Subcutaneous abdominal adipose tissue (tissue), 5 donors: ENCODE results near the gene FKBP9.
A peak's percentile ranks its signal among the peaks of the same experiment; 100 is the strongest.
"Not testable (repeated sequence)": the region's sequence is repeated elsewhere in the genome, so short reads cannot be mapped to it uniquely, and the experiment has no call there.

Experiments used
- H3K27ac ChIP-seq: one replicate; pipeline ENCODE4 v1.7.0; 2013; ENCODE audit warnings: low read depth, mild to moderate bottlenecking, inconsistent platforms, low read length, moderate library complexity
- H3K27me3 ChIP-seq, 5 donors: one replicate each; pipeline ENCODE4 v1.7.0; 2013; ENCODE audit warnings: low read length in 5 of 5, inconsistent platforms in 1 of 5; ENCODE audit not compliant: control insufficient read depth in 5 of 5, insufficient read depth in 4 of 5
- H3K36me3 ChIP-seq, 5 donors: one replicate each; pipeline ENCODE4 v1.7.0; 2013; ENCODE audit warnings: low read length in 5 of 5; ENCODE audit not compliant: control insufficient read depth in 5 of 5, insufficient read depth in 5 of 5
- H3K4me1 ChIP-seq, 5 donors: one replicate each; pipeline ENCODE4 v1.7.0; 2013; ENCODE audit warnings: low read length in 5 of 5, mild to moderate bottlenecking in 3 of 5, moderate library complexity in 1 of 5; ENCODE audit not compliant: control insufficient read depth in 5 of 5, insufficient read depth in 5 of 5
- H3K4me3 ChIP-seq, 5 donors: one replicate each; pipeline ENCODE4 v1.7.0; 2013; ENCODE audit warnings: low read length in 5 of 5, low read depth in 1 of 5
- H3K9ac ChIP-seq, 5 donors: one replicate each; pipeline ENCODE4 v1.7.0; 2013; ENCODE audit warnings: low read length in 5 of 5, mild to moderate bottlenecking in 4 of 5, moderate library complexity in 3 of 5
- H3K9me3 ChIP-seq, 5 donors: one replicate each; pipeline ENCODE4 v1.7.0; 2013; ENCODE audit warnings: low read length in 5 of 5; ENCODE audit not compliant: control insufficient read depth in 5 of 5
- donor health status: healthy.
- donor health status: healthy.
- donor health status: healthy.
- donor health status: healthy.
- donor health status: healthy.

FKBP9 gene

GRCh38 chr7:33003111-33003510 lies 45.9 kb downstream of the FKBP9 start:
- not testable (repeated sequence) for H3K4me1 ChIP-seq, H3K9me3 ChIP-seq, H3K27ac ChIP-seq, H3K4me3 ChIP-seq, H3K9ac ChIP-seq, H3K27me3 ChIP-seq
- peaks cover 0 to 33% (median 20%) of the 10 kb centered on the region in 5 donors for H3K36me3 ChIP-seq

DNA sequence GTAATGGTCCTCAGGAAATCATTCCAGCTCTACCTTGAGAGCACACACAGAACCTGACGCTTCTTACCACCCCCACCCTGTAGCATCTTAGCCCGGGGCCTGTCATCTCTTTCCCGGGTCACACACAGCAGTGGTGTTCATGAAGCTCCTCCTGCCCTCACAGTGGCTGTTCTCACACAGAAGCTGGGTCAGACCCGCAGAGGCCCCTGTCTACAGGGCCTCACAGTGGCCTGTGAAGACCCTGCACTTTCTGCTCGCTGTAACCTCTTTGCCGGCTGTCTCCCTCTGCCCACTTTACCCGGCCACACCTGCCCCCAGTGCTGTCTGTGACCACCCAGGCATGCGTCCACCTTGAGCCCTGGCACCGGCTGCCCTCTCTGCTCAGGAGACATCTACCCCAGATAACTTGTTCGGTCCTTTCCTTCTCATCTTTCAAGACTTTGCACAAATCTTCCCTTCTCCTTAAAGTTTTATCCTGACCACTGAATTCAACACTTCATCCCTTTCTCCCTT lies 46.9 kb downstream of the FKBP9 start:
- not testable (repeated sequence) for H3K9ac ChIP-seq, H3K27ac ChIP-seq, H3K27me3 ChIP-seq, H3K4me3 ChIP-seq, H3K9me3 ChIP-seq, H3K4me1 ChIP-seq
- peaks cover 0 to 33% (median 20%) of the 10 kb centered on the region in 5 donors for H3K36me3 ChIP-seq

GRCh38 chr7:33005193-33005592 lies 48.0 kb downstream of the FKBP9 start:
- H3K27me3 ChIP-seq, H3K9me3 ChIP-seq, H3K27ac ChIP-seq, H3K4me3 ChIP-seq, H3K4me1 ChIP-seq, H3K9ac ChIP-seq: not testable (repeated sequence)
- peaks cover 0 to 33% (median 20%) of the 10 kb centered on the region in 5 donors for H3K36me3 ChIP-seq

DNA sequence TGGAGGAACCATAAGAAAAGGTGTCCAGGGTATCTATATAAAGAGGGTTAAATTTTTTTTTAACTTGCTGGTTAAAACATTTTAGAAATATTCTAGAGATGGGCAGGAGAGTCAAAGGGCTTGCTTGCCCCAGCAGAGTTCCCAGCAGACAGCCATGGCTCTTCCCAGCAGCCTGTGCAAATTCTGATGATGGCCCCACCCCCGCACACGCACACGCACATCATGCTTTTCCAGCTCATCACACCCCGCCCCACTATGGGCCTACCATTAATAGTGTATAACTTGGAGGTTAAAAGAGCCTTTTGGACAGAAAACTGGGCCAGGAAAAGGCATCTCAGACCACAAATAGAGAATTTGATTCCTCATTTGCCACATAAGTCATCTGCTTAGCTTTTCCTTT lies 48.5 kb downstream of the FKBP9 start:
- not testable (repeated sequence) for H3K4me1 ChIP-seq, H3K4me3 ChIP-seq, H3K9ac ChIP-seq, H3K9me3 ChIP-seq, H3K27ac ChIP-seq, H3K27me3 ChIP-seq
- peaks cover 0 to 33% (median 20%) of the 10 kb centered on the region in 5 donors for H3K36me3 ChIP-seq

DNA sequence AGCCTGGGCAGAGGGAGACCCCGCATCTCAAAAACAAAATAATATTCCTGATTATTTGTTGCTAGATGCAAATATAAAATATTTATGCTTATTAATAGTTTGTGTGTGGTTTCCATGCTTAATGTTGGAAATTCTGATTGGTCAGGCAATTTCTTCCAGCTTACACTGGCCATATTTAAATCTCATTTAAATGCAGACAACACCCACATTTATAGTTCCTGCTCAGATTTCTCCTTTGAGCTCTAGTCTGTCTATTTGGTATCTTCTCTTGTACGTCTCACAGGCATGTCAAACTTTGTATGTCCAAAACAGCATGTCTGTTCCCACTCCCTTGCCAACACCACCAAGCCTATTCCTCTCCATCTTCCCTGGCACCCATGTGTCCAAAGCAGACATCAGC lies 52.5 kb downstream of the FKBP9 start:
- Histone ChIP-seq H3K4me1 (no peaks in the 10 kb centered on the region), H3K27ac (no peak overlapping the region), H3K9me3 (no peaks in the 10 kb centered on the region), H3K36me3 (peaks cover 6 to 25% (median 17%) of the 10 kb centered on the region in 5 donors), H3K27me3 (no peaks in the 10 kb centered on the region), H3K4me3 (no peak overlapping the region), H3K9ac (no peak overlapping the region)

DNA sequence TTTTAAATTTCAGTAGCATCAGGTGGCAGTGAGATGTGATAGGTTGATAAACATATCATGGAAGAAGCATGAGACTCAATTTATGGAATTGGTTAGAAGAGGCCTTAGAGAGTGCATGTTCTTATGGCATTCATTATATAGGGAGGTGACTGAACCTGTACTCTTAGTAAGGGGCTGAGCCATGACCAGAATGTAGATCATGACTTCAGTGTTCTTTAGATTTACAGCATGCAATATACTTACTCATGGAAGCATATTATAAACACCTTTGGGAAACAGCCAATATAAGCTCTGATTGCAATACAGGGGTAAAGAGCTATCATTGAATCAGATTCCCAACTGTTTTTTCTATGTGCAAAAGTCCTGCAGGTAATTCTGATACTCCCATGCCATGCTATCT lies 55.1 kb downstream of the FKBP9 start:
- Histone ChIP-seq H3K27me3 (no peaks in the 10 kb centered on the region), H3K9me3 (no peaks in the 10 kb centered on the region), H3K27ac (no peak overlapping the region), H3K9ac (no peak overlapping the region), H3K4me1 (no peaks in the 10 kb centered on the region), H3K36me3 (peaks cover 6 to 27% (median 21%) of the 10 kb centered on the region in 5 donors), H3K4me3 (no peak overlapping the region)

DNA sequence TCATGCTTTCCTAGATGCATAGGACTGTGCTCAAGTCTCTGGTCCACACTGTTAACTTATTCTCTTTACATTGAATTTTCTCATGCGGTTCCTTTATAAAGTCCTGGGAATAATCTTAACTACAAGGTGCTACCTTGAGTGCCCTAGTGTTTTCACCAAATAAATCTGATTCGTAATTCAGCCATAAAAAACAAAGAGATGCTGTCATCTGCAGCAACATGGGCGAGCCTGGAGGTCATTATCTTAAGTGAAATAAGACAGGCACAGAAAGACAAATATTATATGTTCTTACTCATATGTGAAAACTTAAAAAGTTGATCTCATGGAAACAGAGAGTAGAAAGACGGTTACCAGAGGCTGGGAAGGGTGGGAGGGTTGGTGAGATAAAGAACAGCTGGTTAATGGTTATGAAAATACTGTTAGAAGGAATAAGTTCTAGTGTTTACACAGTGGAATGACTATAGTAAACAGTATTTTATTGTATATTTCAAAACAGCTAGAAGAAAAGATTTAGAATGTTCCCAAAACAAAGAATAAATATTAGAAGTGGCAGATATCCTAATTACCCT lies 67.0 kb downstream of the FKBP9 start:
- no peak overlapping the region for H3K4me3 ChIP-seq
- H3K27me3 ChIP-seq = no peaks in the 10 kb centered on the region
- peaks cover 6 to 34% (median 18%) of the 10 kb centered on the region in 5 donors for H3K36me3 ChIP-seq
- no peak overlapping the region for H3K27ac ChIP-seq
- no peak overlapping the region for H3K9ac ChIP-seq
- H3K4me1 ChIP-seq = peaks cover 0 to 2% (median 0%) of the 10 kb centered on the region in 5 donors
- no peaks in the 10 kb centered on the region for H3K9me3 ChIP-seq

GRCh38 chr7:33035776-33036175 lies 78.5 kb downstream of the FKBP9 start:
- Histone ChIP-seq H3K27me3 (no peaks in the 10 kb centered on the region), H3K9me3 (no peaks in the 10 kb centered on the region), H3K27ac (no peak overlapping the region), H3K36me3 (no peaks in the 10 kb centered on the region), H3K9ac (no peak overlapping the region), H3K4me3 (no peak overlapping the region), H3K4me1 (peaks cover under 1 to 31% (median 18%) of the 10 kb centered on the region in 5 donors)

- H3K4me1 ChIP-seq = peaks cover 3 to 39% (median 27%) of the 10 kb centered on the region in 5 donors
- H3K9ac ChIP-seq = peak overlapping the region in 4 of 5 donors; percentile 35 to 78 (median 49)
- no peaks in the 10 kb centered on the region for H3K36me3 ChIP-seq
- peak overlapping the region in 4 of 5 donors; percentile 58 to 79 (median 68) for H3K4me3 ChIP-seq
- H3K27ac ChIP-seq = peak overlapping the region; percentile 69
- no peaks in the 10 kb centered on the region for H3K9me3 ChIP-seq
- no peaks in the 10 kb centered on the region for H3K27me3 ChIP-seq
These were observed 81.4 kb downstream of the FKBP9 start for GRCh38 chr7:33038639-33039038.

DNA sequence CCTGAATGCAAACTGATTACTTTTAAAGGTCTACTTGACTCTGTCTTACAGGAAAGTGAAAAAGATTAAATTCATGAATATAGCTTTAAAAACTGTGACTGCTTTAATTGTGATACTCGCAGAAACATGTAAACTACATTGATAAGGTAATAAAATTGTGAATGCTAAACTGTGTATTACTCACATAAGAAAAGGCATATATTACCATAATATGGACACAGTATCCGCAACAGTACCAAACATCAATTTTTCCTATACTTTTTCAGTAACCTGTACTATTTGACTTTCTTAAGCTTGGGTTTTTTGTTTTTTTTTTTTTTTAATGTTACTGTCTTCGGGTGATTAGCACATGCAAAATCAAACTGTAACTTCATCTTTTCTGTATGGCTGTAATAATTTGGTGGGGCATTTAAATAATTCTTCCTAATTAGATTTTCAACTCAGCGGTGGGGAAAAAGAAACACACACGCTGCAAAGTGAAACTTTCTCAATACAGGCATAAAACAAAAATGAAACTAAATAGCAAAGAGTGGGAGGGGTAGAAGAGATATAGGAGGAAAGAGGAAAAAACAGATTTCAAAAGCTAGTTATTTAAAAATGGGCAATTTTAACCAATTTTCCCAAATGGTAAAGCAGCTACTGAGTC lies 82.1 kb downstream of the FKBP9 start:
- peaks cover 3 to 46% (median 35%) of the 10 kb centered on the region in 5 donors for H3K4me1 ChIP-seq

More for the DNA sequence above, 82.1 kb downstream of the FKBP9 start:
- Histone ChIP-seq H3K27me3 (no peaks in the 10 kb centered on the region), H3K4me3 (peak overlapping the region; percentile 58 to 79 (median 65)), H3K36me3 (no peaks in the 10 kb centered on the region), H3K9me3 (no peaks in the 10 kb centered on the region), H3K27ac (peak overlapping the region; percentile 69), H3K9ac (peak overlapping the region; percentile 48 to 97 (median 73))
